Skin epidermis (tissue), 12 donors: Measurements from ENCODE around the gene ANKRD13D.

ENCODE experiments used
- H3K27ac ChIP-seq, 21 experiments: fragments of 200-600 bp; sonication (generic) in 11 of 21; one replicate each; pipeline ENCODE4 v1.5.0; 2020; ENCODE audit warnings: mild to moderate bottlenecking in 3 of 21, inconsistent platforms in 2 of 21, moderate library complexity in 2 of 21
- H3K4me3 ChIP-seq, 7 experiments: fragments of 200-600 bp; sonication (generic) in 2 of 7; one replicate each; pipeline ENCODE4 v1.5.0; 2020; ENCODE audit warnings: inconsistent platforms in 2 of 7, mild to moderate bottlenecking in 2 of 7, moderate library complexity in 1 of 7

The ANKRD13D gene

DNA sequence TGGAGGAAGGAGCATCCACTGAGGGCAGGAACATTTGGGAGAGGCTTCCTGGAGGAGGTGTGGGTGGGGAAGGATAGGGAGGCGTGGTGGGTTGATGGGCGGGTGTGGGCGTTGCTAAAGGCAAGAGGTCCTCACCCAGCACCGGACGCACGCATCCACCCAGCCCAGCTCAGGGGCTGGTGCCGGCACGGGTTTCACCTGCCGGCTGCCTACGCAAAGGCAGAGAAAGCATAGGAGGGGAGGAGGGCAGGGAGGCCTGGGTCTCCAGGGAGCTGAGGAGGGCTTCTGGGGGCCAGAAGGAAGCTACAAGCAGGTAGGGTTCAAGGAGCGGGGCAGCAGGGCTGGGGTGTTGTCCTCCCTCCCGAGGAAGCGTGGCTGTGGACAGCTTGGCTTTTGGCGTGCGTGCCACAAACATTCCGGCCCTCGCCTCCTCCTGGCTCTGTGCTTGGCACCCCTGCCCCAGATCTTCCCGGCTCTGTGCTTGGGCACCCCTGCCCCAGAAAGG, 22.0 kb downstream of the ANKRD13D start:
- Histone ChIP-seq H3K4me3 (peak overlapping the region in 3 of 7 experiments; percentile 4 to 9 (median 6)), H3K27ac (peak overlapping the region; percentile 40 to 93 (median 84))

DNA sequence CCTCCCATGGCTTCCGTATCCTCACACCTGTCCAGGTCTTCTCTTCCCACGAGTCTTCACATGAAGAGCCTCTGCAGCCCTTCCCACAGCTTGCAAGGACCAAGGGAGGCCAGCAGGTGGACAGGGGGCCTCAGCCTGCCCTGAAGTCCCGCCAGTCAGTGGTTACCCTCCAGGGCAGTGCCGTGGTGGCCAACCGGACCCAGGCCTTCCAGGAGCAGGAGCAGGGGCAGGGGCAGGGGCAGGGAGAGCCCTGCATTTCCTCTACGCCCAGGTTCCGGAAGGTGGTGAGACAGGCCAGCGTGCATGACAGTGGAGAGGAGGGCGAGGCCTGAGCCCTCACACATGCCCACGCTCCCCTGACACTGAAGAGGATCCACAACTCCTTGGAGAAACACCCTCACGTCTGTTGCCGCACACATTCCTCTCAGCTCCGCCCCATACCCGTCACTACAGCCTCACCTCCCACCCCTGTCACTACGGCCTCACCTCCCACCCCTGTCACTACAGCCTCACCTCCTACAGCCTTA, 22.5 kb downstream of the ANKRD13D start:
- Histone ChIP-seq H3K4me3 (peak overlapping the region in 2 of 7 experiments; percentile 4 to 9), H3K27ac (peak overlapping the region; percentile 40 to 93 (median 84))

DNA sequence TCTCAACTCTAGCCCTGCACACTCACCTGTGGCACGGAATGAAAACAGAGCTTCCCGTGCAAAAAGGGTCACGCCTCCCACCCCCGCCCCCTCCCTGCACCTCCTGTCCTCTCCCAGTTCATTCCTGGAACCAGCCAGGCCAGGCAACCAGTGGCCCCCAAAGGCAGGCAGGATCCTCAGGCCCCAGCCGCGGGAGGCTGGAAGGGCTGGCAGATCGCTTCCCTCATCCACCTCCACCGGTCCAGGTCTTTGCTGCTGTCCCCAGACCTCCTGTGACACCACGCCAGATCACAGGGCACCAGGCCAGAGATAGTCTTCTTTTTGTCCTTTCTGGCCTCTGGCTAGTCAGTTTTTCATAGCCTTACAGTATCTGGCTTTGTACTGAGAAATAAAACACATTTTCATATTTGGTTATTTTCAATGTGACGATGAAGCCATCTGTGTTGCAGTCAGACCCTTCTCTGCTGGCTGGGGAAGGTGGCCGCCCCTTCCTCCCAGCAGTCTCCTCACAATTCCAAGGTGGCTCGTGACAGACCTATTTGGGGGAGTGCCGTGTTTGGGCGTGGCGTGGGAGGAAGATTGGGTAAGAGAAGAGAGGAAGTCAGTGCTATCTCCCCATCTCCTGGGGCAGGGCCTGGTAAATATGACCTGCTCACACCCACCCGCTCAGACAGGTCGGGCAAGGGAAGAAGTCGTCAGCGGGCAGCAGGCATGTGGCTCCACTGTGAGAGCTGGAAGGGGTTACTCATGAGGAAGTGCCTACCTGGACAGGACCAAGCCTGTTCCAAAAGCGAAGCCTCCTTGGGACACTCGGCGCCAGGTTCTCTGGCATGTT, 23.3 kb downstream of the ANKRD13D start:
- no peak overlapping the region for H3K4me3 ChIP-seq
- H3K27ac ChIP-seq: peak overlapping the region in 20 of 21 experiments; percentile 63 to 93 (median 84)

DNA sequence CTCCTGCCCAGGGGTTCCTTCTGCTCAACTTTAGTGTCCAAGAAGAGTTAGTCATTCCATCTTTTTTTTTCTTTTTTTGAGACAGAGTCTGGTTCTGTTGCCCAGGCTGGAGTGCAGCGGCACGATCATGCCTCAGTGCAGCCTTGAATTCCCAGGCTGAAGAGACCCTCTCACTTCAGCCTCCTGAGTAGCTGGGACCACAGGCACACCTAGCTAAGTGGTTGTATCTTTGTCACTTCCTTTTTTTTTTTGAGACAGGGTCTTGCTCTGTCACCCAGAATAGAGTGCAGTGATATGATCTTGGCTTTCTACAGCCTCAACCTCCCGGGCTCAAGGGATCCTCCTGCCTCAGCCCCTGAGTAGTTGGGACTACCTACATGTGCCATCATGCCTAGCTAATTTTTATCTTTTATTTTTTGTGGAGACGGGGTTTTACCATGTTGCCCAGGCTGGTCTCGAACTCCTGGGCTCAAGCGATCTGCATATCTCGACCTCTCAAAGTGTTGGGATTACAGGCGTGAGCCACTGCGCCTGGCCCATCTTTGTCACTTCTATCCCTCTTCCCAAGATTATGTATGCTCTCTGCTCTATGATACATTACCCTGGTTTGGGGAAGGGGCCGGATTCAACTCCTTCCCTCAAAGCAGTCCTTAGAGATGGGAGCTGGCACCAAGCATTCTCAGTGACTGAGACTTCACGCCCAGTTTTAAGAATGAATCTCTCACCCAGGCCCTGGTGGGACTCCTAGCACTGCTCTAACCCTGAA, 24.2 kb downstream of the ANKRD13D start:
- H3K4me3 ChIP-seq: no peak overlapping the region
- H3K27ac ChIP-seq: peak overlapping the region in 20 of 21 experiments; percentile 63 to 93 (median 84)

DNA sequence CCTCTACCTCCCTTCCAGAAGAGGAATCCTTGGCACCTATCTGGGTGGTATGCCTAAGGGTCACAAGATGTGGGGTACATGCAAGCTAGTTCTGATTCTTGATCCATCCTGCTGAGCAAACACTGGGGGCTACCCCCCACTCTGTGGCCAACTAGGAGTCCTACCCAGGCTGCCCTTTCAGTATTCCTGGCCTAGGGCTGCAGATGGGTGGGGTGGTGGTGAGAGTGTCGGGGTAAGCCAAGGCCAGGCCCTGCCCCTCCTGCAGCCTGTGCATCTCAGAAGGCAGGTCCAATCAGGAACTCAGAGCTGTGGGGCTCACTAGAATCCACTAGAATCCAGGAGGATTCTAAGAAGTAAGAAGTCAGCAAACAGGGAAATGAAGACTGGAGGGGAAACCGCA, 25.1 kb downstream of the ANKRD13D start:
- Histone ChIP-seq H3K27ac (peak overlapping the region in 12 of 21 experiments; percentile 22 to 93 (median 85)), H3K4me3 (no peak overlapping the region)

DNA sequence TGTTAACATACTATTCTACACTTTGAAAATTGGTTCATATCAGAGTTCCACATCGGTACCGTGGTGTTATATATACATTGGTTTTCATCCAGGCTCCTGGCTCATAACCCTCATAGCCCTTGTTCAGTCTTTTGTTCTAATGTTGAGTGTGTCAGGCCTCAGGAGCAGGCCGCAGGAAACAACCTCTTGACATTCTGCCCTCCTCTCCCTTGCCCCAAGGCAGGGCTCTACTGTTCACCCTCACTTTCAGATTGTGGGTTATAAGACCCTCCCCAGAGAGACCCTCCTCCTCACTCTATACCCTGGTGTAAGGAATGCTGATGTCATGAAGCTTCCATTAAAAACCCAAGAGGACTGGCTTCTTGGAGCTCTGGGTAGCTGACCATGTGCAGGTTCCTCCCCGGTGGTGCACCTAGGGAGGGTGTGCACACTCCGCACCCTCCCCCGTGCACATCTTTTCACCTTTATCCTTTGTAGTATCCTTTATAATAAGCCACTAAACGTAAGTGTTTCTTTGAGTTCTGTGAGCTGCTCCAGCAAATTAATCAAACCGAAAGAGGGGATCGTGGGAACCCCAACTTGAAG, 26.3 kb downstream of the ANKRD13D start:
- H3K4me3 ChIP-seq: no peak overlapping the region
- peak overlapping the region in 6 of 21 experiments; percentile 15 to 94 (median 75) for H3K27ac ChIP-seq

DNA sequence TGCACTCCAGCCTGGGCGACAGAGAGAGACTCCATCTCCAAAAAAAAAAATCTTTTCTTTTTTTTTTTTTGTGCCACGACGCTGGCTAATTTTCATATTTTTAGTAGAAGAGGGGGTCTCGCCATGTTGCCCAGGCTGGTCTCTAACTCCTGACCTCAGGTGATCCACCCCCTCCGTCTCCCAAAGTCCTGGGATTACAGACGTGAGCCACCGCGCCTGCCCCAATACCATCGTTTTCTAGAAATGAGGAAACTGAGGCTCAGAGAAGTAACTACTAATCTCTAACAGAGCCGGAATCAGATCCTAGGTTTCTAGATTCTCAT, 27.7 kb downstream of the ANKRD13D start:
- Histone ChIP-seq H3K4me3 (peak overlapping the region; percentile 63 to 90 (median 75)), H3K27ac (peak overlapping the region; percentile 60 to 98 (median 91))

DNA sequence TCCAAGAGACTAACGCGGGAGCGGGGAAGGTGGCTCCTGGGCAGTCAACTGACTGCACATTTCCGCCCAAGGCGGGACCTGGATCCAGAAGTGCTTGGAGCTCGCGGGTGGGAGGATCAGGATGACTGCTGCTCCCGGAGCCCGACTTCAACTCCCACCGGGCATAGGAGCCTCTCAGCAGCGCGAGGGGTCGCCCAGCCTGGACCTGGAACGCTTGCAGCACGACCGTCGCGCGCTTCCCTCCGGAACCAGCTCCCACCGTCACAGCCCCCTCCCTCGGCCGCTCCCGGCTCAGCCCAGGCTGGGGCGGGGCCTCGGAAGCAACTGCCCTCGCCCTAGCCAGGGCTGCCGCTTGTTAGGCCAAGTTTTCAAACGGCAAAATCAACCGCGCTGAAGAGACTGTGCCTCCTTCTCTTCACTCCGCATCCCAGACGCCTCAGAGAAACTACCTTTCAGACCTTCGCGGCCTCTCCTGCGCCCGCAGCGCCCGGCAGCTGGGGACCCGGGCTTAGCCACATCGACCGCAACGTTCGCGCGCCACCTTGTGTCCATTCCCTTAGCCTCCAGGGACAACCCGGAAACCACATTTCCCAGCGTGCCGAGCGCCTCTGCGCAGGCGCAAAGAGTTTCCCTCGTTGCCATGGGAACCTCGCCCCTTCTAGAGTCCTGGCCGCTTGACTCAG, 28.2 kb downstream of the ANKRD13D start:
- Histone ChIP-seq H3K27ac (peak overlapping the region; percentile 60 to 98 (median 91)), H3K4me3 (peak overlapping the region; percentile 63 to 90 (median 75))

DNA sequence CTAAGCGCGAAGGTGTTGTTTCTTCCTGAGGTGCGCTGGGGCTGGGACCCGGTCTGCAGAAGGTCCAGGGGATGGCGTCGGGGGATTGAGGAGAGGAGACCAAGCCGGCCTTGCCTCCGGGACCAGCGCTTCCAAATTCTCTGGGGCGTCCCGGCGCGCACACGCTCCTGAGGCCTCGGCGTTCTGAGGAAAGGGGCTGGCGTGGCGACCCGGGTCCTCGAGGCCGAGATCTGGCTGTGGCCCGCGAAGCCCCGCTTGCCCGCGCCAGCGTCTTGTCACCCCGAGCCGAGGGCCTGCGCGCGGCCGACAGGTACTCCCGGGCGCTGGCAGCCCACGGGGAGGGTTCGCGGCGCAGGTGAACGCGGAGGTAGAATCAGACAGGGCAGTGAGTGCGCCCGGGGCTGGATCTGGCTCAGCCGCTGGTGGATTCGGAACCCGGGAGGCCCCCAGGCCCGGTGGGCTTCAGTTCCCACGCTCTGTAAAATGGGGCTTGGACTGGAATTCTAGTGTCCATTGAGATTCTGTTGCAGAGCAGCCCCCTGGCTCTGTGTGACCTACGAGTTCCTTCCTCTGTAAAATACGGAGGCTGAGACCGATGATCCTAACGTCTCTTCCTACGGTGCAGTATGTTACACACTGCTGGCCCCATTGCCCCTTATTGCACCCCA, 28.9 kb downstream of the ANKRD13D start:
- Histone ChIP-seq H3K4me3 (peak overlapping the region; percentile 63 to 90 (median 75)), H3K27ac (peak overlapping the region in 20 of 21 experiments; percentile 83 to 98 (median 92))

DNA sequence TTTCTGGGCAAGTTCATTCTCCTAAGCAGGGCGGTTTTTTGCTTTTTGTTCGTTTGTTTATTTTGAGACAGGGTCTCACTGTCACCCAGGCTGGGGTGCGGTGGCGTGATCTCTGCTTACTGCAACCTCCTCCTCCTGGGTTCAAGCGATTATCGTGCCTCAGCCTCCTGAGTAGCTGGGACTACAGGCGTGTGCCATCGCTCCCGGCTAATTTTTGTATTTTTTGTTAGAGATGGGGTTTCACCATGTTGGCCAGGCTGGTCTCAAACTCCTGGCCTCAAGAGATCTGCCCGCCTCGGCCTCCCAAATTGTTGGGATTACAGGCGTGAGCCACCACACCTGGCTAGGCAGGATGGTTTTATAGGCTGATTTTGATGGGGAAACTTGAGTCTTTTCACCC, 29.8 kb downstream of the ANKRD13D start:
- peak overlapping the region in 4 of 7 experiments; percentile 63 to 90 (median 78) for H3K4me3 ChIP-seq

DNA sequence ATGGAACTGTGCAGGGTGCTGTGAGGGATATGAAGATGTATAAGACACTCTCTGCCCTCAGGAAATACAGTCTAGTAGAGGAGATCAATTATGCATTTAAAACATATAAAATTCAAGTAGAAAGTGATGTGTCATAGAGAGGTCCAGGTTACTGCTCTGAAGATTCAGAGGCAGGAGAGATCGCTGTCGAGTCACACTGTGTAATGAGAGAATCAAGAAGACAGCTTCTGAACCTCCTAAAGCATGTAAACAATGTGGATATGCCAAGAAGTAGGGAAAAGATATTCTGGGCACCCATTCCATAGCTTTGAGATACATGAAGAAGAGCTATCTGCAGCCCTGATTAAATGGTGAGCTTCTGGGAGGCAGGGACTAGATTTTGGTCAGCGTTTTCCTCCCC, 30.9 kb downstream of the ANKRD13D start:
- no peak overlapping the region for H3K4me3 ChIP-seq
- no peak overlapping the region for H3K27ac ChIP-seq

More for the DNA sequence above, 29.8 kb downstream of the ANKRD13D start:
- peak overlapping the region in 1 of 21 experiments; percentile 87 for H3K27ac ChIP-seq

DNA sequence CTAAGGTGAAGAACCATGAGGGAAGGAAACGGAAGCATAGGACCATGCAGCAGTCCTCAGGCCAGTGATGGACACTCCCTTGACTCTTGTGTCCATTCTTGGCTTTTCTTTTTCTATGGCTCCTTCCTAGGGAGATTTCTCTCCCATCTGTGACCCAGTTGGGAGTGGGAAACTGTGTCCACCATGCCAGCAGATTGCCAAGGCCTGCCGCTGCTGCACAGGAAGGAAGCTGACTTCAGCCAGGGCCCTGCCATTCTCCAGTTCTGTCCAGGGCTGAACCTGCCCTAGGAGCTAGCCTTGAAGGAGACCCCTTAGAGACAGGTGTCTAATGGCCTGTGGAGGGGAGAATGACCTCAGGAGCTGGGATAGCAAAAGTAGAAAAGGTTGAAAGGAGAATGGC, 31.6 kb downstream of the ANKRD13D start:
- H3K4me3 ChIP-seq: no peak overlapping the region

DNA sequence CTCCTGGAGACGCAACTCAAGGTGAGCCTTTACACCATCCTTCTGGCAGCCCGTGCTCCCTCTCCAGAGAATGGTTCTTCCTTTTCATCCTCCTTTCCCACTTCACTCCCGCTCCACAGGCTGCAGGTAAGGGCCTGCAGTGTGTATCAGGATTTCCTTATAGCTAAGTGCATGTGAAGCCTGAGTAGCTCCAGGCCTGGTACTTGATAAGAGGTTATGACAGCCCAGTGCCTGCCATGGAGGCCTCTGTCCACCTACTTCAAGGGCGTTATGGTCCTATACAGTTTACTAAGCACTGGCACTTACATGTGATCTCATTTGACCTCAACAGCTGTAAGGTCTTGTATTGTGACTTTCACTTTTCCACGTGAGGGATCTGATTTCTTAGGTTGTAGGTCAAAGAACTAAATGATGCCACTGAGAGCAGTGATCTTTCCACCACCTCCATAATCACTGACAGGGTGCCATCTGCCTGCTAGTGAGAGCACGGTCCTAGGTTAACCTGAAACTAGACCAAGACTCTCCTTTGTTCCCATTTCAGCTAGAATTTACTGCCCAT, 32.3 kb downstream of the ANKRD13D start:
- Histone ChIP-seq H3K27ac (no peak overlapping the region), H3K4me3 (no peak overlapping the region)

More for the DNA sequence above, 31.6 kb downstream of the ANKRD13D start:
- no peak overlapping the region for H3K27ac ChIP-seq

DNA sequence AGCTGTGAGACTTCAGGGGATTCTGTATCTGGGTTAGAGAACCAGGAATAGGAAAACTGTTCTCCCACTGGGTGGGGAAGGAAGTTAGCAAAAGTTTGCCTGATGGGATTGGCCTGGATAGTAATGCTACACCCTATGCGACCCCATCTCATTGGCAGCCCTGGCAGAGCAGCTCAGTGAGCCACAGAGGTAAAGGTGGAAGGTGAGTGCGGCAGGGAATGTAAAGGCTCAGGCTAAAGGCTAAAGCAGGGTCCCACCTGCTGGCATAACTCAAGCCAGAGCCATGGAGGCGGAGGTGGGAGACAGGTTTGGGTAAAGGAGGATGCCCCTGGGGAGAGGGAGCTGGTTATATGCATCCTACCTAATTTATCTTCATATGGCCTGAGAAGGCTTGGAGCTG, 32.9 kb downstream of the ANKRD13D start:
- no peak overlapping the region for H3K27ac ChIP-seq
- H3K4me3 ChIP-seq: no peak overlapping the region

DNA sequence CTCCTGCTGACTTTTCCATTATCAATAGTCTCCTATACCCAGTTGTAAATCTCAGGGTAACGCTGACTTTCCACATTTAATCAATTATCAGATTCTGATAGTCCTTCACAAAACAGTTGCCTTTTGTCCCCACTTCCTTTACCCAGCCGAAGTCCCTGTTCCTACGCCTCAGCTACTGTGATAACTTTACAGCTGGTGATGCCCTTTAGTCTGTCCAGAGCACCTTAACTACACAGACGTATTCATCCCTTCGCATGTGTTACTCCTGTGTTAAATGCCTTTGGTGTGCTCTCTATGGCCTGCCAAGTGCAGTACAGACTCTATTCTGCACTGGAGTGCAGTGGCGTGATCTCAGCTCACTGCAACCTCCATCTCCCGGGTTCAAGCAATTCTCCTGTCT, 34.4 kb downstream of the ANKRD13D start:
- H3K27ac ChIP-seq: no peak overlapping the region

DNA sequence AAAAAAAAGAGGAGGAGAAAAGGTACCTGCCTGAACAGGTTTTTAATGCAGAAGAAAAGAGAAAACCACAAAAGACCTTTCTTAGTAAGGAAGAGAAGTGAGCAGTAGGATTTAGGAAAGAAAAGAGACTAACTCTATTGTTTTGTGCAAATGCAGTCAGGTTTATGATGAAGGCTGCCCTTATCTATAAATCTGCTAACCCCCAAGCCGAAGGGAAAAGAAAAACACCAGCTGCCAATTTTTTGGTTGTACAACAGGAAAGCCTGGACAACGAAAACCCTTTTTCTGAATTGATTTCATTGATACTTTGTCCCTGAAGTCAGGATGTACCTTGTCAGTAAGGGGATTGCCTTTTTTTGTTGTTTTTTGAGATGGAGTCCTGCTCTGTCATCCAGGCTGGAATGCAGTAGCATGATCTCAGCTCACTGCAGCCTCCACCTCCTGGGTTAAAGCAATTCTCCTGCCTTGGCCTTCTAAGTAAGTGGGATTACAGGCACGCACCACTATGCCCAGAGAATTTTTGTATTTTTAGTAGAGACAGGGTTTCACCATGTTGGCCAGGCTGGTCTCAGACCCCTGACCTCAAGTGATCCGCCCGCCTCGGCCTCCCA, 43.1 kb downstream of the ANKRD13D start:
- Histone ChIP-seq H3K4me3 (no peak overlapping the region), H3K27ac (no peak overlapping the region)

More for the DNA sequence above, 34.4 kb downstream of the ANKRD13D start:
- no peak overlapping the region for H3K4me3 ChIP-seq

DNA sequence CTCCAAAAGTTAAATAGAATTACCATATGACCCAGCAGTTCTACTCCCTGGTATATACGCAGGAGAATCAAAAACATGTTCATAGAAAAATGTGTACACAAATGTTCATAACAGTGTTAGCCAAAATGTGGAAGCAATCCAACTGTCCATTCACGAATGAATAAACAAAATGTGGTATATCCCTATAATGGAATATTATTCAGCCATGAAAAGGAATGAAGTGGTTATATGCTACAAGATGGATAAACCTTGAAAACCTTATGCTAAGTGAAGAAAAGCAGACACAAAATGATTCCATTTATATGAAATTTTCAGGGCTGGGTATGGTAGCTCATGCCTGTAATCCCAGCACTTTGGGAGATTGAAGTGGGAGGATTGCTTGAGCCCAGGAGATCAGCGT, 48.2 kb downstream of the ANKRD13D start:
- H3K4me3 ChIP-seq: no peak overlapping the region
- no peak overlapping the region for H3K27ac ChIP-seq

DNA sequence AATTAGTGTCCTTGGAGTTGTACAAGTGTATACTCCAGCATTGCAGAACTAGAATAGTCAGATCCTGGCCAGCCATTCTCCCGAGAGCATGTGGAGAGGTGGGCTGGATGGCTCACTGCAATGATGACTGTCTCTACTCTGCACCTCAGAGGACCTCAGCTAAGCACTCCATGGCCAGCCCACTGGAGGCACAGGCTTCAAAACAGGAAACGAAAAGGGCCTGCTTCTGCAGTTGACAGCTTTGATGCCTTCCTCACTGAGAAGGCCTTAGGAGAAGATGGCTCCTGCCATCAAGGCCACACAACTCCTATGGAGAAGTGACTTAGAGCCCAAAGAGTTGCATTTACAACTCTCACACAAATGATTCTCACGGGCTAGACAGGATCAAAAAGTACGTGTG, 55.2 kb downstream of the ANKRD13D start:
- Histone ChIP-seq H3K27ac (peak overlapping the region in 7 of 21 experiments; percentile 15 to 70 (median 53)), H3K4me3 (no peak overlapping the region)
